Neural progenitor cell (in vitro differentiated cells): ENCODE measurements around the gene OSBPL1A. TPM values are rescaled to one million over a fixed set of nuclear protein-coding genes. Genes with fewer than 3 reads are reported as not detected.

Experiments used
- DNase-seq: peaks from one replicate; pipeline ENCODE4 v3.0.0-alpha.2; 2016; ENCODE audit warnings: low spot score
- H2AFZ ChIP-seq: fragments of 200-600 bp; sonication (generic); replicated peaks from 2 replicates; pipeline ENCODE4 v1.6.1; 2016; ENCODE audit warnings: antibody characterized with exemption
- H3F3A ChIP-seq: fragments of 200-600 bp; sonication (generic); 2 replicates; pipeline ENCODE4 v1.6.1; 2016; ENCODE audit warnings: antibody characterized with exemption, low read depth
- H3K27ac ChIP-seq: fragments of 200-600 bp; sonication (generic); 2 replicates; pipeline ENCODE4 v1.5.1; 2016; ENCODE audit warnings: mild to moderate bottlenecking
- H3K27me3 ChIP-seq: fragments of 200-600 bp; sonication (generic); 2 replicates; pipeline ENCODE4 v1.6.1; 2016; ENCODE audit warnings: mild to moderate bottlenecking, moderate library complexity
- H3K36me3 ChIP-seq: fragments of 200-600 bp; sonication (generic); 2 replicates; pipeline ENCODE4 v1.5.1; 2016
- H3K4me1 ChIP-seq: fragments of 200-600 bp; sonication (generic); 2 replicates; pipeline ENCODE4 v1.6.1; 2016; ENCODE audit warnings: mixed run types
- H3K4me2 ChIP-seq: fragments of 200-600 bp; sonication (generic); 2 replicates; pipeline ENCODE4 v1.6.1; 2016
- H3K4me3 ChIP-seq: fragments of 200-600 bp; sonication (generic); 2 replicates; pipeline ENCODE4 v1.5.1; 2016
- H3K79me2 ChIP-seq: fragments of 200-600 bp; sonication (generic); 2 replicates; pipeline ENCODE4 v1.6.1; 2016; ENCODE audit warnings: low read depth
- H3K9ac ChIP-seq: fragments of 200-600 bp; sonication (generic); 2 replicates; pipeline ENCODE4 v1.6.1; 2016
- H3K9me3 ChIP-seq: fragments of 200-600 bp; sonication (generic); 2 replicates; pipeline ENCODE4 v1.5.1; 2016; ENCODE audit warnings: low read depth
- H4K20me1 ChIP-seq: fragments of 200-600 bp; sonication (generic); 2 replicates; pipeline ENCODE4 v1.6.1; 2016; ENCODE audit warnings: low read depth
- H3K27ac Mint-ChIP-seq: 3 replicates; pipeline ENCODE4 v1.8.0; 2021; ENCODE audit warnings: mixed read lengths
- H3K27me3 Mint-ChIP-seq: 2 replicates; pipeline ENCODE4 v1.8.0; 2022; ENCODE audit warnings: low read depth, mild to moderate bottlenecking, inconsistent platforms, moderate library complexity, mixed read lengths; ENCODE audit not compliant: insufficient read depth
- H3K36me3 Mint-ChIP-seq: 3 replicates; pipeline ENCODE4 v1.8.0; 2021; ENCODE audit warnings: mixed read lengths
- H3K4me1 Mint-ChIP-seq: 3 replicates; pipeline ENCODE4 v1.8.0; 2021; ENCODE audit warnings: mixed read lengths
- H3K4me3 Mint-ChIP-seq: 3 replicates; pipeline ENCODE4 v1.8.0; 2021; ENCODE audit warnings: mild to moderate bottlenecking, moderate library complexity, mixed read lengths
- H3K9me3 Mint-ChIP-seq: 3 replicates; pipeline ENCODE4 v1.8.0; 2020; ENCODE audit warnings: mixed read lengths
- EZH2 ChIP-seq: fragments of 200-600 bp; sonication (generic); IDR thresholded peaks from 2 replicates; pipeline ENCODE4 v1.6.1; 2017; ENCODE audit warnings: antibody characterized with exemption, mild to moderate bottlenecking, moderate library complexity
- EZH2phosphoT487 ChIP-seq: fragments of 200-600 bp; sonication (generic); IDR thresholded peaks from 2 replicates; pipeline ENCODE4 v1.6.1; 2017; ENCODE audit warnings: antibody characterized with exemption
- total RNA-seq: library from RNA; depleted of rRNA; stranded (reverse); fragments of >200 nt; gene quantifications from 2 replicates; pipeline ENCODE4 v1.2.3, GENCODE V29; 2015; ENCODE audit warnings: low replicate concordance
- TF ChIP-seq, protein P1 (sequence below): fragments of 200-600 bp; sonication (generic); IDR thresholded peaks from 2 replicates; pipeline ENCODE4 v1.5.1; 2017; ENCODE audit warnings: antibody characterized with exemption, mild to moderate bottlenecking

The OSBPL1A gene
- total RNA-seq, 1 donor from 2014 or later: 75.0 TPM

DNA sequence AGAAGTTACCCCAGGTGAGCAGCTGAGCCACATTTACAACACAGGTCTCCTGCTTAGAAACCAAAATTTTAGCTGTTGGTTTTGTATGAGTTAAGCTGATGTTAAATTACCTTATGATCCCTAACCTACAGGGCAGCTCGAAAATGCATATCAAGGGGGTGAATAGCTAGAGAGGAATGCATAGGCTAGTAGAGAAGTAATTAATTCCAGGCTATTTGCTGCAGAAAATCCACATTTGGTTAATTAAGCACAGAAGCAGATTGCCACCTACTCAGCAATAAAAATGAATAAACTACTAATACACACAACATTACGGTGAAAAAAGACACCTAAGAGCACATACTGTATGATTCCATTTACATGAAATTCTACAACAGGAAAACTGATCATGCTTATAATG lies 91.4 kb downstream of the OSBPL1A start:
- H3K27me3 Mint-ChIP-seq: peaks cover 2% of the 10 kb centered on the region
- Histone ChIP-seq H3K27me3 (no peaks in the 10 kb centered on the region), H3K79me2 (no peaks in the 10 kb centered on the region), H2AFZ (no peak overlapping the region), H3K27ac (no peak overlapping the region), H3K9ac (no peak overlapping the region), H3K4me1 (no peaks in the 10 kb centered on the region), H3K4me2 (no peak overlapping the region), H3K9me3 (no peaks in the 10 kb centered on the region), H3K4me3 (no peak overlapping the region), H3F3A (no peaks in the 10 kb centered on the region), H4K20me1 (no peaks in the 10 kb centered on the region), H3K36me3 (peaks cover 31% of the 10 kb centered on the region)
- TF ChIP-seq EZH2phosphoT487 (no peak), EZH2 (no peak)
- TF ChIP-seq, protein P1, sequence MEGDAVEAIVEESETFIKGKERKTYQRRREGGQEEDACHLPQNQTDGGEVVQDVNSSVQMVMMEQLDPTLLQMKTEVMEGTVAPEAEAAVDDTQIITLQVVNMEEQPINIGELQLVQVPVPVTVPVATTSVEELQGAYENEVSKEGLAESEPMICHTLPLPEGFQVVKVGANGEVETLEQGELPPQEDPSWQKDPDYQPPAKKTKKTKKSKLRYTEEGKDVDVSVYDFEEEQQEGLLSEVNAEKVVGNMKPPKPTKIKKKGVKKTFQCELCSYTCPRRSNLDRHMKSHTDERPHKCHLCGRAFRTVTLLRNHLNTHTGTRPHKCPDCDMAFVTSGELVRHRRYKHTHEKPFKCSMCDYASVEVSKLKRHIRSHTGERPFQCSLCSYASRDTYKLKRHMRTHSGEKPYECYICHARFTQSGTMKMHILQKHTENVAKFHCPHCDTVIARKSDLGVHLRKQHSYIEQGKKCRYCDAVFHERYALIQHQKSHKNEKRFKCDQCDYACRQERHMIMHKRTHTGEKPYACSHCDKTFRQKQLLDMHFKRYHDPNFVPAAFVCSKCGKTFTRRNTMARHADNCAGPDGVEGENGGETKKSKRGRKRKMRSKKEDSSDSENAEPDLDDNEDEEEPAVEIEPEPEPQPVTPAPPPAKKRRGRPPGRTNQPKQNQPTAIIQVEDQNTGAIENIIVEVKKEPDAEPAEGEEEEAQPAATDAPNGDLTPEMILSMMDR: no peak
- H3K4me3 Mint-ChIP-seq: no peak overlapping the region
- H3K4me1 Mint-ChIP-seq: no peaks in the 10 kb centered on the region
- peaks cover 47% of the 10 kb centered on the region for H3K36me3 Mint-ChIP-seq
- H3K9me3 Mint-ChIP-seq: peaks cover 4% of the 10 kb centered on the region
- no peak overlapping the region for H3K27ac Mint-ChIP-seq
- no peak for DNase-seq

DNA sequence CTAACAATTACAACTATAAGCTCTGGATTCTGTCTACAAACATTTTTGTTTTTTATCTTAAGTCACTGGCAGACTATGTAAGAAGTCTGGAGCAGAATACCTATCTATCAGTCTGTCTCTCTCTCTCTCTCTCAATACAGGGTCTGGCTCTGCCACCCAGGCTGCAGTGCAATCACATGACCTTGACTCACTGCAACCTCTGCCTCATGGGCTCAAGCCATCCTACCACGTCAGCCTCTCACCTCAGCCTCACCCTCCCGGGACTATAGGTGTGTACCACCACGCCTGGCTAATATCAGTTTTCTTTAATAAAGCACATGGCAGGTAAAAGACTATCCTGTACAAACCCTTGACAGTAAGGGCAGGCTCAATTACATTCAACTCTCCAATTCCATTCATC lies 96.9 kb downstream of the OSBPL1A start:
- Histone ChIP-seq H3K27ac (no peak overlapping the region), H3K4me3 (no peak overlapping the region), H3K4me1 (no peaks in the 10 kb centered on the region), H3F3A (no peaks in the 10 kb centered on the region), H4K20me1 (no peaks in the 10 kb centered on the region), H3K9ac (no peak overlapping the region), H3K36me3 (peaks cover 25% of the 10 kb centered on the region), H3K27me3 (no peaks in the 10 kb centered on the region), H3K9me3 (no peaks in the 10 kb centered on the region), H3K4me2 (no peak overlapping the region), H2AFZ (no peak overlapping the region), H3K79me2 (no peaks in the 10 kb centered on the region)
- TF ChIP-seq EZH2: no peak
- TF ChIP-seq EZH2phosphoT487: no peak
- TF ChIP-seq, protein P1: no peak
- DNase-seq: no peak
- no peak overlapping the region for H3K27ac Mint-ChIP-seq
- H3K36me3 Mint-ChIP-seq: peaks cover 31% of the 10 kb centered on the region
- no peaks in the 10 kb centered on the region for H3K27me3 Mint-ChIP-seq
- no peak overlapping the region for H3K4me3 Mint-ChIP-seq
- H3K9me3 Mint-ChIP-seq: peaks cover 3% of the 10 kb centered on the region
- H3K4me1 Mint-ChIP-seq: no peaks in the 10 kb centered on the region

DNA sequence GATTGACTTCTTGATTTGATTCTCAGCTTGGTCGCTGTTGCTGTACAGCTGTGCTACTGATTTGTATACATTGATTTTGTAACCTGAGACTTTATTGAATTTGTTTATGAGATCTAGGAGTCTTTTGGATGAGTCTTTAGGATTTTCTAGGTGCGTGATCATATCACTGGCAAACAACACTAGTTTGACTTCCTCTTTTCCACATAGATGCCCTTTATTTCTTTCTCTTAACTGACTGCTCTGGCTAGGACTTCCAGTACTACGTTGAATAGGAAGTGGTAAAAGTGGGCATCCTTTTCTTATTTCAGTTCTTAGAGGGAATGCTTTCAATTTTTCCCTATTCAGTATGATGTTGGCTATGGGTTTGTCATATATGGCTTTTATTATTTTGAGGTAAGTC lies 101.3 kb downstream of the OSBPL1A start:
- Mint-ChIP-seq H3K9me3 (no peaks in the 10 kb centered on the region), H3K27me3 (no peaks in the 10 kb centered on the region), H3K27ac (no peak overlapping the region), H3K4me1 (no peaks in the 10 kb centered on the region), H3K36me3 (peaks cover 18% of the 10 kb centered on the region), H3K4me3 (no peak overlapping the region)
- H3F3A ChIP-seq: peaks cover 8% of the 10 kb centered on the region
- H3K4me1 ChIP-seq: no peaks in the 10 kb centered on the region
- H3K27ac ChIP-seq: no peak overlapping the region
- no peak overlapping the region for H3K9ac ChIP-seq
- H4K20me1 ChIP-seq: no peaks in the 10 kb centered on the region
- H3K4me2 ChIP-seq: no peak overlapping the region
- no peaks in the 10 kb centered on the region for H3K27me3 ChIP-seq
- H2AFZ ChIP-seq: no peak overlapping the region
- H3K36me3 ChIP-seq: peaks cover 3% of the 10 kb centered on the region
- no peaks in the 10 kb centered on the region for H3K79me2 ChIP-seq
- TF ChIP-seq, protein P1: no peak
- TF ChIP-seq EZH2 (no peak), EZH2phosphoT487 (no peak)
- no peaks in the 10 kb centered on the region for H3K9me3 ChIP-seq
- H3K4me3 ChIP-seq: no peak overlapping the region
- no peak for DNase-seq

DNA sequence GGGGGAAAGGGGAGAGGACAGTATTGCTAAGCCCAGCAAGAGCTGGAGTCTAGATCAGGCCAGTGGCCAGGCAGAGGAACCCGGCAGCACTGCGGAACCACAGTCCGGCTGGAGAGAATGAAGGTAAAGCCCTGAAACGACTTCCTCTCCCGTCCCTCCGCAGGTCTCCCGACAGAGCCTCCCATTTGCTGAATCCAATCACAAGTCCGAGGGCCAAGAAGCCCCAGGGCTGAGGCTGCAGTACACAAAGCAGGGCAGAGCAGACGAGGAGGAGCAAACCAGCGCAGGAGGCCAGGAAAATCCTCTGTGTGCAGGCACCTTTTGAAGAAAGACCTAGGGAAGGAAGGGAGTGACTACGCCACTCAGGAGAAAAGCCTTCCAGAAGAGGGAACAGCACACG lies 104.4 kb downstream of the OSBPL1A start:
- Histone ChIP-seq H3K27me3 (no peaks in the 10 kb centered on the region), H3K27ac (peak overlapping the region; percentile 46), H3F3A (peaks cover 8% of the 10 kb centered on the region), H3K4me3 (no peak overlapping the region), H3K79me2 (no peaks in the 10 kb centered on the region), H3K4me1 (no peaks in the 10 kb centered on the region), H2AFZ (peak overlapping the region; percentile 72), H3K9ac (no peak overlapping the region), H3K4me2 (no peak overlapping the region), H3K36me3 (no peaks in the 10 kb centered on the region), H3K9me3 (no peaks in the 10 kb centered on the region), H4K20me1 (no peaks in the 10 kb centered on the region)
- DNase-seq: peak; percentile 10
- TF ChIP-seq EZH2: no peak
- TF ChIP-seq, protein P1: no peak
- TF ChIP-seq EZH2phosphoT487: no peak
- H3K9me3 Mint-ChIP-seq: no peaks in the 10 kb centered on the region
- no peak overlapping the region for H3K27ac Mint-ChIP-seq
- H3K27me3 Mint-ChIP-seq: no peaks in the 10 kb centered on the region
- no peaks in the 10 kb centered on the region for H3K4me1 Mint-ChIP-seq
- peaks cover 4% of the 10 kb centered on the region for H3K36me3 Mint-ChIP-seq
- no peak overlapping the region for H3K4me3 Mint-ChIP-seq
